ENCODE measurements around the gene IL15RA. TPM values are rescaled to one million over a fixed set of nuclear protein-coding genes. Genes with fewer than 3 reads are reported as not detected.
"Not testable (repeated sequence)": the region's sequence is repeated elsewhere in the genome, so short reads cannot be mapped to it uniquely, and the experiment has no call there.

IL15RA gene
- total and polyA plus RNA-seq, 5 experiments from 2014 or later, result 3.6 to 5.4 (median 3.8) TPM

GRCh38 chr10:6013413-6014192 lies 36.3 kb upstream of the IL15RA start:
- Mint-ChIP-seq H3K27ac (peak overlapping the region in 9 of 10 donors; percentile 24 to 96 (median 93)), H3K4me3 (peak overlapping the region in 1 of 10 donors; percentile 42), H3K27me3 (peaks cover 0 to 2% (median 0%) of the 10 kb centered on the region in 5 donors), H3K9me3 (peaks cover 0 to 2% (median 0%) of the 10 kb centered on the region in 9 donors), H3K4me1 (peaks cover 4 to 13% (median 12%) of the 10 kb centered on the region in 4 donors), H3K36me3 (no peaks in the 10 kb centered on the region)
- DNase-seq (no peak), ATAC-seq (no peak)
- POLR2A ChIA-PET, result interaction anchor here (0.8 to 2.6 kb wide), 10 partner anchors 24 to 150 kb away, joined by 3 to 23 read pairs (median 4); partner anchors contain the start of gene RBM17

GRCh38 chr10:6012121-6012905 lies 35.0 kb upstream of the IL15RA start:
- Mint-ChIP-seq H3K4me1 (peaks cover 4 to 13% (median 12%) of the 10 kb centered on the region in 4 donors), H3K36me3 (peaks cover 0 to 10% (median 0%) of the 10 kb centered on the region in 3 donors), H3K4me3 (no peak overlapping the region), H3K9me3 (peaks cover 0 to 4% (median 0%) of the 10 kb centered on the region in 9 donors), H3K27me3 (peaks cover 0 to 3% (median under 1%) of the 10 kb centered on the region in 5 donors), H3K27ac (peak overlapping the region in 1 of 10 donors; percentile 26)
- ATAC-seq, result no peak
- POLR2A ChIA-PET, result interaction anchor here (0.5 to 1.2 kb wide), 2 partner anchors 72 to 390 kb away, joined by 3 to 4 read pairs; no protein-coding TSS in a partner anchor
- DNase-seq, result no peak

GRCh38 chr10:6011558-6011957 lies 34.2 kb upstream of the IL15RA start:
- H3K36me3 Mint-ChIP-seq, result peaks cover 0 to 17% (median 0%) of the 10 kb centered on the region in 3 donors
- peaks cover 4 to 13% (median 12%) of the 10 kb centered on the region in 4 donors for H3K4me1 Mint-ChIP-seq
- POLR2A ChIA-PET, result no interaction called here
- H3K27ac Mint-ChIP-seq, result peak overlapping the region in 2 of 10 donors; percentile 29 to 41
- ATAC-seq (no peak), DNase-seq (no peak)
- peaks cover 0 to 8% (median 3%) of the 10 kb centered on the region in 5 donors for H3K27me3 Mint-ChIP-seq
- no peak overlapping the region for H3K4me3 Mint-ChIP-seq
- peaks cover 0 to 12% (median 2%) of the 10 kb centered on the region in 9 donors for H3K9me3 Mint-ChIP-seq

GRCh38 chr10:6010569-6010968 lies 33.2 kb upstream of the IL15RA start:
- H3K9me3 Mint-ChIP-seq, result peaks cover 0 to 13% (median 2%) of the 10 kb centered on the region in 9 donors
- H3K27ac Mint-ChIP-seq, result no peak overlapping the region
- peaks cover 0 to 15% (median 3%) of the 10 kb centered on the region in 5 donors for H3K27me3 Mint-ChIP-seq
- POLR2A ChIA-PET, result no interaction called here
- H3K36me3 Mint-ChIP-seq, result peaks cover 0 to 17% (median 0%) of the 10 kb centered on the region in 3 donors
- DNase-seq (no peak), ATAC-seq (no peak)
- H3K4me3 Mint-ChIP-seq, result no peak overlapping the region
- peaks cover 4 to 13% (median 12%) of the 10 kb centered on the region in 4 donors for H3K4me1 Mint-ChIP-seq

- peaks cover 0 to 17% (median 0%) of the 10 kb centered on the region in 3 donors for H3K36me3 Mint-ChIP-seq
- H3K9me3 Mint-ChIP-seq, result peaks cover 0 to 13% (median 2%) of the 10 kb centered on the region in 9 donors
- no peak overlapping the region for H3K4me3 Mint-ChIP-seq
- H3K27ac Mint-ChIP-seq, result no peak overlapping the region
- peaks cover 0 to 15% (median 3%) of the 10 kb centered on the region in 5 donors for H3K27me3 Mint-ChIP-seq
- H3K4me1 Mint-ChIP-seq, result peaks cover 4 to 12% (median 11%) of the 10 kb centered on the region in 4 donors
- no peak for DNase-seq
- POLR2A ChIA-PET, result no interaction called here
- no peak for ATAC-seq
Observed at GRCh38 chr10:6009961-6010360, 32.6 kb upstream of the IL15RA start.

GRCh38 chr10:6009150-6009549 lies 31.8 kb upstream of the IL15RA start:
- peaks cover 0 to 17% (median 0%) of the 10 kb centered on the region in 3 donors for H3K36me3 Mint-ChIP-seq
- POLR2A ChIA-PET, result no interaction called here
- H3K4me1 Mint-ChIP-seq, result peaks cover 0 to 4% (median 3%) of the 10 kb centered on the region in 4 donors
- DNase-seq, result no peak
- peaks cover 0 to 13% (median 2%) of the 10 kb centered on the region in 9 donors for H3K9me3 Mint-ChIP-seq
- no peak overlapping the region for H3K4me3 Mint-ChIP-seq
- H3K27me3 Mint-ChIP-seq, result peaks cover 0 to 15% (median 3%) of the 10 kb centered on the region in 5 donors
- ATAC-seq, result no peak
- no peak overlapping the region for H3K27ac Mint-ChIP-seq

GRCh38 chr10:6008497-6009142 lies 31.3 kb upstream of the IL15RA start:
- peaks cover 0 to 1% (median 0%) of the 10 kb centered on the region in 4 donors for H3K4me1 Mint-ChIP-seq
- DNase-seq (no peak), ATAC-seq (no peak)
- H3K36me3 Mint-ChIP-seq, result peaks cover 0 to 17% (median 0%) of the 10 kb centered on the region in 3 donors
- H3K4me3 Mint-ChIP-seq, result no peak overlapping the region
- peaks cover 0 to 15% (median 3%) of the 10 kb centered on the region in 5 donors for H3K27me3 Mint-ChIP-seq
- H3K27ac Mint-ChIP-seq, result no peak overlapping the region
- POLR2A ChIA-PET, result no interaction called here
- peaks cover 0 to 13% (median 2%) of the 10 kb centered on the region in 9 donors for H3K9me3 Mint-ChIP-seq

- DNase-seq (no peak), ATAC-seq (no peak)
- peaks cover 0 to 2% (median 1%) of the 10 kb centered on the region in 4 donors for H3K4me1 Mint-ChIP-seq
- no peak overlapping the region for H3K4me3 Mint-ChIP-seq
- H3K9me3 Mint-ChIP-seq, result peaks cover 0 to 13% (median 2%) of the 10 kb centered on the region in 9 donors
- peaks cover 0 to 15% (median 3%) of the 10 kb centered on the region in 5 donors for H3K27me3 Mint-ChIP-seq
- POLR2A ChIA-PET, result no interaction called here
- peak overlapping the region in 1 of 10 donors; percentile 36 for H3K27ac Mint-ChIP-seq
- H3K36me3 Mint-ChIP-seq, result peaks cover 0 to 17% (median 0%) of the 10 kb centered on the region in 3 donors
Observed at GRCh38 chr10:6006991-6007390, 29.6 kb upstream of the IL15RA start.

- POLR2A ChIA-PET, result no interaction called here
- peak overlapping the region in 1 of 10 donors; percentile 36 for H3K27ac Mint-ChIP-seq
Observed at GRCh38 chr10:6006546-6006945, 29.2 kb upstream of the IL15RA start.

GRCh38 chr10:6005856-6006395 lies 28.6 kb upstream of the IL15RA start:
- H3K27me3 Mint-ChIP-seq, result peaks cover 0 to 16% (median 3%) of the 10 kb centered on the region in 5 donors
- H3K4me3 Mint-ChIP-seq, result no peak overlapping the region
- H3K4me1 Mint-ChIP-seq, result peaks cover 0 to 8% (median 2%) of the 10 kb centered on the region in 4 donors
- peaks cover 0 to 17% (median 0%) of the 10 kb centered on the region in 3 donors for H3K36me3 Mint-ChIP-seq
- peaks cover 0 to 13% (median 2%) of the 10 kb centered on the region in 9 donors for H3K9me3 Mint-ChIP-seq
- H3K27ac Mint-ChIP-seq, result no peak overlapping the region
- DNase-seq (no peak), ATAC-seq (no peak)
- POLR2A ChIA-PET, result no interaction called here

More at GRCh38 chr10:6006546-6006945, 29.2 kb upstream of the IL15RA start:
- Mint-ChIP-seq H3K4me1 (peaks cover 0 to 4% (median 2%) of the 10 kb centered on the region in 4 donors), H3K4me3 (no peak overlapping the region), H3K27me3 (peaks cover 0 to 15% (median 3%) of the 10 kb centered on the region in 5 donors), H3K9me3 (peaks cover 0 to 13% (median 2%) of the 10 kb centered on the region in 9 donors), H3K36me3 (peaks cover 0 to 17% (median 0%) of the 10 kb centered on the region in 3 donors)
- DNase-seq (no peak), ATAC-seq (no peak)

GRCh38 chr10:6005161-6005804 lies 27.9 kb upstream of the IL15RA start:
- Mint-ChIP-seq H3K4me1 (peaks cover 0 to 11% (median 2%) of the 10 kb centered on the region in 4 donors), H3K9me3 (peaks cover 0 to 13% (median 2%) of the 10 kb centered on the region in 9 donors)
- POLR2A ChIA-PET, result not testable (repeated sequence)

More at GRCh38 chr10:6005161-6005804, 27.9 kb upstream of the IL15RA start:
- peaks cover 0 to 22% (median 6%) of the 10 kb centered on the region in 5 donors for H3K27me3 Mint-ChIP-seq
- peak overlapping the region in 1 of 10 donors; percentile 7 for H3K27ac Mint-ChIP-seq
- peaks cover 0 to 17% (median 0%) of the 10 kb centered on the region in 3 donors for H3K36me3 Mint-ChIP-seq
- not testable (repeated sequence) for DNase-seq, H3K4me3 Mint-ChIP-seq, ATAC-seq

All from naive thymus-derived CD8-positive, alpha-beta T cell (primary cell).